Kidney (tissue), 14 donors: Measurements from ENCODE around the gene CD80. TPM values are rescaled to one million over a fixed set of nuclear protein-coding genes. Genes with fewer than 3 reads are reported as not detected.

Source experiments
- DNase-seq, 5 donors: peaks; one replicate each; pipeline ENCODE4 v3.0.0-alpha.2; 2013 to 2020
- FAIRE-seq: peaks from 2 replicates; lab custom pipeline; 2012; peaks lifted over from hg19 to GRCh38; lab: Jason Lieb, UNC
- H3K27ac ChIP-seq, 2 donors: one replicate each; pipeline ENCODE4 v1.7.0; 2013; ENCODE audit warnings: low read depth in 2 of 2, low read length in 2 of 2, inconsistent platforms in 1 of 2
- H3K27me3 ChIP-seq: one replicate; pipeline ENCODE4 v1.7.1; 2013; ENCODE audit warnings: low read length, inconsistent platforms; ENCODE audit not compliant: control insufficient read depth, insufficient read depth
- H3K36me3 ChIP-seq, 3 donors: one replicate each; pipeline versions ENCODE4 v1.7.0 to v1.7.1; 2013; ENCODE audit warnings: low read length in 3 of 3, control low read depth in 1 of 3, inconsistent platforms in 1 of 3; ENCODE audit not compliant: insufficient read depth in 3 of 3, control insufficient read depth in 2 of 3
- H3K4me1 ChIP-seq, 3 donors: one replicate each; pipeline versions ENCODE4 v1.7.0 to v1.7.1; 2013; ENCODE audit warnings: low read length in 3 of 3, inconsistent platforms in 1 of 3, low read depth in 1 of 3; ENCODE audit not compliant: control insufficient read depth in 2 of 3, insufficient read depth in 2 of 3
- H3K4me3 ChIP-seq, 3 donors: one replicate each; pipeline versions ENCODE4 v1.7.0 to v1.8.1; 2013; ENCODE audit warnings: low read length in 3 of 3, control low read depth in 1 of 3, inconsistent platforms in 1 of 3
- H3K9ac ChIP-seq, 3 donors: one replicate each; pipeline versions ENCODE4 v1.7.0 to v1.7.1; 2013; ENCODE audit warnings: low read length in 3 of 3, control low read depth in 1 of 3, inconsistent platforms in 1 of 3
- H3K9me3 ChIP-seq, 3 donors: one replicate each; pipeline versions ENCODE4 v1.7.0 to v1.7.1; 2013; ENCODE audit warnings: low read length in 3 of 3, control low read depth in 1 of 3, inconsistent platforms in 1 of 3; ENCODE audit not compliant: control insufficient read depth in 2 of 3, insufficient read depth in 1 of 3
- CTCF ChIP-seq: IDR thresholded peaks from 3 replicates; pipeline ENCODE4 v1.5.1; 2012; ENCODE audit warnings: mild to moderate bottlenecking, moderate library complexity, borderline replicate concordance; ENCODE audit not compliant: insufficient read depth; ENCODE audit errors: extremely low read depth
- intact Hi-C: fragments of 100-400 bp; cut with DNase I; formaldehyde crosslinking; loops from one replicate; pipeline ENCODE4 v1.11.1; 2022
- polyA plus RNA-seq: library from polyadenylated mRNA; stranded (reverse); fragments of 350-450 nt; fragmentation: Illumina TruSeq; extraction: RNeasy Lipid Tissue Mini Kit (QIAGEN cat#74804); gene quantifications from one replicate; pipeline ENCODE4 v1.2.3, GENCODE V29; 2014; ENCODE audit warnings: low read depth, low replicate concordance; ENCODE audit not compliant: insufficient read depth
- total RNA-seq: library from RNA; stranded (reverse); fragmentation: NEBNext Ultra II Directional; extraction: Animal tissue kit (Norgen Biotek cat#: 25700); gene quantifications from one replicate; pipeline ENCODE4 v1.2.1, GENCODE V29; 2021
- donor health status: control.
- donor health status: control.
- donor health status: control.
- donor health status: control.
- donor health status: control.
- donor health status: DM: yes; HTN: yes; CAD: no.
- donor health status: Normal renal cell carcinoma (clear cell type).

The CD80 gene
- total and polyA plus RNA-seq, 2 donors from 2014 or later = 1.2 TPM; not detected in 1

GRCh38 chr3:119599558-119600174 is 40.3 kb upstream of the CD80 start:
- Histone ChIP-seq H3K9ac (no peak overlapping the region), H3K36me3 (no peaks in the 10 kb centered on the region), H3K4me3 (no peak overlapping the region), H3K4me1 (peaks cover 0 to 23% (median 16%) of the 10 kb centered on the region in 3 donors), H3K9me3 (no peaks in the 10 kb centered on the region), H3K27me3 (no peaks in the 10 kb centered on the region), H3K27ac (no peak overlapping the region)
- TF ChIP-seq CTCF = no peak
- DNase-seq = no peak
- FAIRE-seq = no peak
- intact Hi-C loops = no loop called here

- no peaks in the 10 kb centered on the region for H3K36me3 ChIP-seq
- no peak overlapping the region for H3K27ac ChIP-seq
- H3K9ac ChIP-seq = peak overlapping the region in 1 of 3 donors; percentile 7
- no peak for TF ChIP-seq CTCF
- H3K9me3 ChIP-seq = no peaks in the 10 kb centered on the region
- DNase-seq (no peak), FAIRE-seq (no peak)
- H3K27me3 ChIP-seq = no peaks in the 10 kb centered on the region
- intact Hi-C loops = no loop called here
- H3K4me1 ChIP-seq = peaks cover 0 to 23% (median 16%) of the 10 kb centered on the region in 3 donors
- H3K4me3 ChIP-seq = peak overlapping the region in 2 of 3 donors; percentile 4 to 26
Measured at GRCh38 chr3:119598410-119599098, 39.1 kb upstream of the CD80 start.

- Histone ChIP-seq H3K9me3 (no peaks in the 10 kb centered on the region), H3K27ac (peak within 1 kb of the TSS; percentile 75 to 80), H3K9ac (peak within 1 kb of the TSS in 1 of 3 donors; percentile 12), H3K4me1 (peaks cover 0 to 23% (median 16%) of the 10 kb centered on the region in 3 donors), H3K36me3 (no peaks in the 10 kb centered on the region), H3K27me3 (no peaks in the 10 kb centered on the region), H3K4me3 (peak within 1 kb of the TSS in 2 of 3 donors; percentile 26 to 40)
- FAIRE-seq (no peak), DNase-seq (peak in 3 of 5 donors; percentile 56 to 72 (median 72))
- intact Hi-C loops = no loop called here
- no peak for TF ChIP-seq CTCF
Measured at GRCh38 chr3:119597548-119598288, 38.3 kb upstream of the CD80 start, which contains the start of gene PLA1A. Gene PLA1A (plus strand): TSS chr3:119597885. CDS start chr3:119597914, 29 bp downstream.
